CD4-positive, alpha-beta T cell treated with Interleukin-6 at 100 ng/mL for 8 hours (primary cell): ENCODE results near the gene LYPD3.
"Not testable (repeated sequence)": the region's sequence is repeated elsewhere in the genome, so short reads cannot be mapped to it uniquely, and the experiment has no call there.

Source experiments
- DNase-seq: peaks from one replicate; pipeline ENCODE4 v3.0.0-alpha.2; 2020; ENCODE audit warnings: mixed read lengths, low spot score

Gene LYPD3

DNA sequence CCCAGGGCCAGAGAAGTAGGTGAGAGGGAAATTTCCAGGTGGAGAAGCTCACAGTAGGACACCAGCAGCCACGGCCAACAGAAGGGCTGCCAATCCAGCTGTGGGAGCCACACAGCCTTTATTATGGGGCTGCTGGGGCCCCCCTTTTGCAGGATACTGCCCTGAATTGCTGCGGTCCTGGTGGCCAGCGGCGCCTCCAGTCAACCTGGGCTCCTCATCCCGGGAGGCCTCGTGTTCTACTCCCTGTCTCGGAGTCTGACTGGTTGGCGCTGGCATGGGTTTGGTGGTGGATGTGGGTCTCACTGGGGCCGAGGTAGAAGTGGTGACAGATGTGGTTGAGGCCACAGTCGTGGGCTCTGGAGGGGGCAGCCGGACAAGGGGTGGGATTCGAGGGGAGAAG lies 4.1 kb downstream of the LYPD3 start:
- DNase-seq, result no peak

DNA sequence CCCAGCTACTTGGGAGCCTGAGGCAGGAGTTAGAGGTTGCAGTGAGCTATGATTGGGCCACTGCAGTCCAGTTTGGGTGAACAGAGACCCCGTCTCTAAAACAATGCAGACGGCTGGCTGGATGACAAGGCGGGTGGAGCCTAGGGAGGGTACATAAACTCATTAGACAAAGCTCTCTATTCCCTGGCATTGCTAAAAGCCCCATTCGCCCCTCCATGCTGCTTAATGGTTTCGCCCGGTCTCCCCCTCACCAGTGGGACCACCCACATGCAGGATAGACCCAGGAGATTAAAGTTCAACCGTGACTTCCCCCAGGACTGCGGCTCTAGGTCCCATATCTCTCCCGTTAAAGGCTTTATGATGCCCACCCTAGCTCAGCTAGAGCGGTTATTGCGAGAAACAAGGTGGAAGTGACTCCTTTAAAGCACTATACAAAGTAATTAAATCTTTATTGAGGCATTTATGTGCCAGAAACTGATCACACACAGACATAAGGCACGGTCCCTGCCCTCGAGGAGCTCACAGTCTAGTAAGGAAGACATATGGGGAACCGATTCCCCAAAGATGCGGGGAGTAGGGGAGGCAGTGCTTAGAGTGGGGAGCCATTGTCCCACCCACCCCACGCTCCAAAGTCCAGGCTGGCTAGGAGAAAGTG lies 4.9 kb downstream of the LYPD3 start:
- no peak for DNase-seq

DNA sequence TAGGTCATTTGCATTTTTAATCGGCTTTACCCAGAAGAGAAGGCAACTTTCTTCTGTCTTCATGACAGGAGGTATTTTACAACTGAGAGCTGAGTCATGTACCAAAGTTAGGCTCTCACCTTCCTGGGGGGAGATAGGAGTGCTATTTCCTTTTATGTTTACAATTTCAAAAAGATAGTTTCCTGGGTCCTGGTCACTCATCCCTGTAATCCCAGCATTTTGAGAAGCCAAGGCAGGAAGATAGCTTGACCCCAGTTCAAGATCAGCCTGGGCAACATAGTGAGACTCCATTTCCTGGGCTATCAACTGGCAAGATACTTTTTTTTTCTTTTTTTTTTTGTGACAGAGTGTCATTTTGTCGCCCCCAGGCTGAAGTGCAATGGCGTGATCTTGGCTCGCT lies 7.6 kb downstream of the LYPD3 start:
- no peak for DNase-seq

DNA sequence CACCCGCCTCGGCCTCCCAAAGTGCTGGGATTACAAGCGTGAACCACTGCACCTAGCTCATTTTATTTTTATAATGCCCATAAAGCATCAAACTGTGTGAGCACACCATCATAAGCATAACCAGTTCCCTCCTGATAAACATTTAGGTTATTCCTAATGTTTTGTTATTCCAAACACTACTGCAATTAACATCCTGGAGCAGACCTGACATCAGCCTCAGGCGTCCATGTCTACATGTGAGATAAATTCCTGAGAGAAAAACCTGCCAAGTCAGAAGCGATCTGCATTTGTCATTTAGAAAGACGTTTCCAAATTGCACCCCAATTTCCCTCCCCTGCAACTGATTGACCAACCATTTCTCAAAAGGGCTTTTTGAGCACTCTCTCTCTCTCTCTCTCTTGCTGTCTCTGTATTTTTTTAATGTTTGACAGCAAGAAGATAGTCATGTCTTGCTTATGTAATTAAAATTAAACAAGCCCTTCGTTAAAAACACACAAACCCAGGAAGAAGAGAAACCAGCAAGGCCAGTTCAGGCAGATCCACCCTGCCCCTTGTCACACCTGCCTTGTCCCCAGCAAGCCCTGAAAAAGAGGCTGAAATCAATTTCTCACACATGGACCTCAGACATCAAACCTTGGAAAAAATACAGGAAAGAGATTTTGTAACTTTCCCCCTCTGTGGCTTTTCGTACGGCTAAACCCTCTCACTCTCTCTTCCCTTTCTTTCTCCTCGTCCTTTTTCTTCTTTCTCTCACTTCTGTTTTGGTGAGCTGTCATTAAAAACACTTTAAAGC lies 9.9 kb downstream of the LYPD3 start:
- DNase-seq, result no peak

GRCh38 chr19:43454031-43454430 lies 11.4 kb downstream of the LYPD3 start:
- no peak for DNase-seq

DNA sequence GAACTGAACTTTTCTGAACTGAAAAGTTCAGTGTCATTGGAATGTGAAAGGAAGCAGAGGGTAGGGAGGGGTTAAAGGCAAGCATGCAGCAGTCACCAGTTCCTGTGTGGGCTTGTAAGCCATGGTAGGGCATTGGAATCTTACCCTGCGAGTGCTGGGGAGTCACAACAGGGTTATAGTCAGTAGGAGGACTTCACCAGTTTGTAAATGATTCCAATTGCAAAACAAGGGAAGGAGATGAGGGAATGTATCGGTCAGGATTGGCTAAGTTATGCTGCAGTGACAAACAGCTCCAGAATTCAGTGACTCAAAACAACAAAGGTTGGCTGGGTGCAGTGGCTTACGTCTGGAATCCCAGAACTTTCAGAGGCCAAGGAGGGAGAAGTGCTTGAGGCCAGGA lies 12.8 kb downstream of the LYPD3 start:
- no peak for DNase-seq

DNA sequence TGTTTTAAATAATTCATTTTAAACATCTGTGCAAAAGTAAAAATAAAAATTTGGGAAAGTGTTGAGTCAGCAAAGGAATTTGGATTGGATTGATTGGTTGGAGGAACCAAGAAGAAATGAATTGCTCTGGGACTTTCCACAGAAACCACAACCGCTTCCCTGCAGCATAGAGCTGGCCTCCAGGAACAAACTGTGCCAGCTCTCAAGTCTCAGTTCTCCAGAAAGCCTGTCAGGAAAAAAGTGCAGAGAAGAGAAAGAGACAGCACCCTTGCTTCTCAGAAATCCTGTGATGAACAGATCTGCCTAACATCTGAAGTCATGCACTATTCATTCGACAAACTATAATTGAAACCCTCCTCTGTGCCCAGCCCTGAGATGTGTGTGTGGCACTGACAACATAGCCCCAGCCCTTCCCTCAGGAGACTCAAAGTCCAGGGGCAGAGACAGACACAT lies 14.8 kb downstream of the LYPD3 start:
- no peak for DNase-seq

DNA sequence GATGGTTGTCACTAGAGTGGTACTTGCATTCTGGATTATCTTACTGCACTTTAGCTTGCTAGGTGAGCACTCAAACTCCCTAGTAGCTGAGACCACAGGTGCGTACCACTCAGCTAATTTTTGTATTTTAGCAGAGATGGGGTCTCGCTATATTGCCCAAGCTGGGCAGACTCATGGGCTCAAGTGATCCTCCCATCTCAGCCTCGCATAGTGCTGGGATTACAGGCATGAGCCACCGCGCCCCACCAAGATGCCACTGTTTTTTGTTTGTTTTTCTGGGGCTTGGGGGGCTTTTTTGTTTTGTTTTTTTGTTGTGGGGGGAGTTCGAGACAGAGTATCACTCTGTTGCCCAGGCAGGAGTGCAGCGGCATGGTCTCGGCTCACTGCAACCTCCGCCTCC lies 17.8 kb downstream of the LYPD3 start:
- DNase-seq, result no peak

GRCh38 chr19:43446746-43447489 lies 18.5 kb downstream of the LYPD3 start:
- DNase-seq, result peak; percentile 82

- no peak for DNase-seq
Measured at GRCh38 chr19:43445426-43445825, 20.0 kb downstream of the LYPD3 start.

GRCh38 chr19:43444531-43445287 lies 20.7 kb downstream of the LYPD3 start:
- DNase-seq, result no peak

- DNase-seq, result not testable (repeated sequence)
Measured at GRCh38 chr19:43444091-43444490, 21.3 kb downstream of the LYPD3 start.

DNA sequence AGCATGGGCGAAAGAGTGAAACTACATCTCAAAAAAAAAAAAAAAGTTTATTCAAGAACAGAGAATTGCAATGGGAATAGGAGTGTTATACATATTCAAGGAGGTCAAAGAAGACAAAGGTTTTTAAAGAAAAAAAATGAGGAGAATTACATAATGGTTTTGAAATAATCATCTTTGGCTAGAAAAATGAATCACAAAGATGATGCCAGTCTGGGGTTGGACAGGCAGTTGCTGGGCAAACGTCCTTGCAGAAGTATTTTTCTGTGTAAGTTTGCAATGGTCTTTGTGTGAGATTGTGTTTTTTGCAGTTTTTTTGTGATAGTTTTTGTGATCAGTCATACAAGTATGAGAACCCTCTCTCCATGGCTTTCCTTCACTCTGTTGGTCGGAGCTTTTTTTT lies 23.7 kb downstream of the LYPD3 start:
- DNase-seq, result no peak

DNA sequence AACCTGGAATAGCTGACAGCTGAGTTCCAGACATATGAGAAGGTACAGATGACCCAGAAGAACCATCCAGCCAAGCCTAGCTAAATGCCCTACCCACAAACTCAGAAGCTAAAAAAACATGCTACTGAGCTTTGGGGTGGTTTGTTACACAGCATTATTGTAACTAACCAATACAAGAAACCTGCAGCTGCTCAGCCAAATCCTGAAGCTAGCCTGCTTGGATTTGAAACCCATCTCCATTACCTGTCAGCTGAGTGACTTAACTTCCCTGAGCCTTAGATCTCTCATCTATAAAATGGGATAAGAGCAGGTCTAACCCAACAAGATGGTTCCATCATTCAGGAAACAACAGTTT lies 25.7 kb downstream of the LYPD3 start:
- no peak for DNase-seq

DNA sequence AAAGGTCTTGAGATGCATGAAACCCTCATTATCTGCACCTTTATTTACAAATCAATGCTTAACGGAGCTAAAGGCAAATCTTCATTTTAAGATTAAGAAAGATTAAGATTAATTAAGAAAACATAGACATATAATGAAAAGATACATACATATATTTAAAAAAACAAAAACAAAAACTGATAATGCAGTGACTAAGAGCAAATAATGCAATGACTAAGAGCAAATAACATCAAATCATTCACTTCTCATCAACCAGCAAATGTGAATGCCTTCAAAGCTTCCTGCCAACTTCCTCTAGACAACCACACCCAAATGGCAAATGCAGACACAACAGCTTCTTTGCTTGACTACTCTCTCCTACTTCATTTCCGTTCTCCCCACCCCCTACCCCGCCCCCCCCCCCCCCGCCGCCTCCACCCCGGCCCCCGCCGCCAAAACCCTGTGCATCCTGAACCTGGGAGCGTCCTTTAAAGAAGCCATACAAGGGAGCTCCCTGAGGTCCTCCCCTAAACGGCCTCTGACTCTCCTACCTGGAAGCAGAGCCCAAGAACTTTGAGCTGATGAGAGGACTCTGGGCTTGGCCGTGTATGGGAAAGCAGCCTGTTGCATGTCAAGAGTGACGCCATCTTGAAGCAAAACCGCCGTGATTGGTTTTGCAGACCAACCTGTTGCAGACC lies 26.2 kb downstream of the LYPD3 start:
- DNase-seq, result peak; percentile 89

GRCh38 chr19:43438291-43439031 lies 26.9 kb downstream of the LYPD3 start:
- no peak for DNase-seq

DNA sequence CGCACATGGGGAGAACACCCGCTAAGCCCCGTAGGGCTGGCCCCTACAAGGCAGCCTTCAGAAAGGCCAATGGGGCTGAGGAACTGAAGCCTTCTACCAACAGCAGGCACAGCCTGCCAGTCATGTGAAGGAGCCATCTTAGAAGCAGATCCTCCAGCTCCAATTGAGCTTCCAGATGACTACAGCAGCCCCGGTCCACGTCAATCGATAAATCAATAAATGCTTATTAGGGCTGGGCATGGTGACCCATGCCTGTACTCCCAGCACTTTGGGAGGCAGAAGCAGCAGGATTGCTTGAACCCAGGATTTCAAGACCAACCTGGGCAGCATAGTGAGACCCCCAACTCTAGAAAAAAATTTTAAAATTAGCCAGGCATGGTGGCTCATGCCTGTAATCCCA lies 27.7 kb downstream of the LYPD3 start:
- DNase-seq, result no peak

DNA sequence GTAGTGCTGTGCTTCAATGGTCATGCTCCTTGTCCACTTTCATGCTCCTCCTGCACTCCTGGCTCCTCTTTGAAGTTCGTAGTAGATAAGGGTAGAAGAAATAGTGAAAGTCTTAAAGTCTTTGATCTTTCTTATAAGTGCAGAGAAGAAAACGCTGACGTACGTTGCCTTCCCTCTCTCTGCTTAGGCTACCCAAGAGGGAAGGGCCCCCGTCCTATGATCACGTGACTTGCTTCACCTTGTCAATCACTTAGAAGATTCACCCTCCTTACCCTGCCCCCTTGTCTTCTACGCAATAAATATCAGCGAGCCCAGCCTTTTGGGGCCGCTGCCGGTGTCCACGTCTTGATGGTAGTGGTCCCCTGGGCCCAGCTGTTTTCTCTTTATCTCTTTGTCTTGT lies 28.1 kb downstream of the LYPD3 start:
- DNase-seq, result not testable (repeated sequence)

DNA sequence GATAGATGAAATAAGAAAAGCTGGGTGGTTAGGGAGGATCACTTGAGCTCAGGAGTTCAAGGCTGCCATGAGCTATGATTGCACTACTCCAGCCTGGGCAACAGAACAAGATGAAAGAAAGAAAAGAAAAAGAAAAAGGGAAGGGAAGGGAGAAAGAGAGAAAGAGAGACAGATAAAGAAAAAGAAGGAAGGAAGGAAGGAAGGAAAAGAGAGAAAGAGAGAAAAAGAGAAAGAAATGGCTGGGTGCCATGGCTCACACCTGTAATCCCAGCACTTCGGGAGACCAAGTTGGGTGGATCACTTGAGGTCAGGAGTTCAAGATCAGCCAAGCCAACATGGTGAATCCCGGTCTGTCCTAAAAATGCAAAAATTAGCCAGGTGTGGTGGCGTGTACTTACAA lies 29.6 kb downstream of the LYPD3 start:
- DNase-seq, result no peak

GRCh38 chr19:43433689-43434088 lies 31.7 kb downstream of the LYPD3 start:
- no peak for DNase-seq

- no peak for DNase-seq
Measured at GRCh38 chr19:43433358-43433673, 32.1 kb downstream of the LYPD3 start.
